HG03135 (cell line): Measurements from ENCODE around the gene DBT.
"Not testable (repeated sequence)": the region's sequence is repeated elsewhere in the genome, so short reads cannot be mapped to it uniquely, and the experiment has no call there.

Experiments
- ATAC-seq: cut with Tn5 transposase; IDR thresholded peaks from one replicate; pipeline ENCODE4 v1.9.1; 2021; ENCODE audit warnings: mild to moderate bottlenecking, moderate library complexity; ENCODE audit not compliant: unreplicated experiment

The DBT gene

DNA sequence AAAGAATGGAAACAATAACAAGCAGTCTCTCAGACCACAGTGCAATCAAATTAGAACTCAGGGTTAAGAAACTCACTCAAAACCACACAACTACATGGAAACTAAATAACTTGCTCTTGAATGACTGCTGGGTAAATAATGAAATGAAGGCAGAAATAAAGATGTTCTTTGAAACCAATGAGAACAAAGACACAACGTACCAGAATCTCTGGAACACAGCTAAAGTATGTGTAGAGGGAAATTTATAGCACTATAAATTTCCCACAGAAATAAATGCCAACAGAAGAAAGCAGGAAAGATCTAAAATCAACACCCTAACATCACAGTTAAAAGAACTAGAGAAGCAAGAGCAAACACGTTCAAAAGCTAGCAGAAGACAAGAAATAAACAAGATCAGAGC, 46.9 kb downstream of the DBT start:
- not testable (repeated sequence) for ATAC-seq

DNA sequence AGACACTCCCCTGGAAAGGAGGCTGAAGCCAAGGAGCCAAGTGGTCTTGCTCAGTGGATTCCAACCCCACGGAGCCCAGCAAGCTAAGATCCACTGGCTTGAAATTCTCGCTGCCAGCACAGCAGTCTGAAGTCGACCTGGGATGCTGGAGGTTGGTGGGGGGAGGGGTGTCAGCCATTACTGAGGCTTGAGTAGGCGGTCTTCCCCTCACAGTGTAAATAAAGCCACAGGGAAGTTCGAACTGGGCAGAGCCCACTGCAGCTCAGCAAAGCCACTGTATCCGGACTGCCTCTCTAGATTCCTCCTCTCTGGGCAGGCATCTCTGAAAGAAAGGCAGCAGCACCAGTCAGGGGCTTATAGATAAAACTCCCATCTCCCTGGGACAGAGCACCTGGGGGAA, 49.6 kb downstream of the DBT start:
- ATAC-seq = not testable (repeated sequence)

DNA sequence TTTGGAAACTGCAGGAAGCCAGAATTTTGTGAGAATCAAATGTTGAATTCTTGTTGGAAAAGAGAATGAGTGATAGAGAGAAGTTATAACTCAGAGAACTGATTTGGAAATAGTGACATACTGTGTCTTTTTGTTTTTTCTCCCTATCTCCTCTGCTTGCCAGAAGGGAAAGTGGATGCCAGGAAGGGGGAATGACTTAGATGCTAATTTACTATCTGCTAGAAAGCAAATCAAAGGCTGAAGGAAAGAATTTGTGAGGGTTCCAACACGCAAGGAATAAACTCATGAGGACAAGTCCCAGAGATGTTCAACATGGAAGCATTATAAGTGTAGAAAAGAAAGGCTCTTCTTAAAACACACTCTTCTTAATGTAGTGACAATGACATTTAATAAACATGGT, 51.0 kb downstream of the DBT start:
- ATAC-seq = no peak

DNA sequence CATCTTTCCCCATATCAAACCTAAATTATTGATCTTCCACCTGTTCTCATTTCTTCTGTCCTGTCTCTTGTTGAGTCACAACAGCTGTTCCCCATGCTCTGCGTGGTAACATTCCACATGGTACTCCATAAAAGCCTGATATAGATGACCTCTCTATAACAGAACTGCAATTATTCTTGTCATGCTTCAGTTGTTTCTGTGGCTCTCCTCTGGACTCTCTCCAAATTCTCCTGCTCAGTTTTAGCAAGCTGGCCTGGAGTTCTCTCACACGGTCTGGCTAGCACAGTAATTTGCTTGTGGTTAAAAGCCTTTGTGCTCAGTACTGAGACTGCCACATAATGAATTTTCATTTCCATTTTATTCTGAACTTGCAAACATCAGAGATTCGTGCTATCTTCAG, 61.0 kb downstream of the DBT start:
- ATAC-seq = no peak

DNA sequence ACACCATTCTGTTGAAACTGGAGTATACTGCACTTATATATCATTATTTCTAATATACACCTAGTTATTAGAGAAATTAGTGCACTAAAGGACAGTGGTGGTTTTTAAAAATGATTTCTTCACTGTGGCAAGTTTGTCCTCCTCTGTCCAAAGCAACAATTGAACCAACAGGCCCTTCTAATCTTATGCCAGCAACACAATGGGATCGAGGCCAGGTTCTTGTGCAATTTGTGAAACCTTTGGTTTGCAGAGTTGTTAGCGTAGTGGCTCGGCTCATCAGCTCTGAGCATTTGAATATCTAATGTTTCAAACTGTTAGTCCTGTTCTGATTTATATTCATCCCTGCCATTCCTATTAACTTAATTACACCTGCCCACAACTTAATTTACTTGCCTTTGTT, 61.7 kb downstream of the DBT start:
- ATAC-seq = no peak

DNA sequence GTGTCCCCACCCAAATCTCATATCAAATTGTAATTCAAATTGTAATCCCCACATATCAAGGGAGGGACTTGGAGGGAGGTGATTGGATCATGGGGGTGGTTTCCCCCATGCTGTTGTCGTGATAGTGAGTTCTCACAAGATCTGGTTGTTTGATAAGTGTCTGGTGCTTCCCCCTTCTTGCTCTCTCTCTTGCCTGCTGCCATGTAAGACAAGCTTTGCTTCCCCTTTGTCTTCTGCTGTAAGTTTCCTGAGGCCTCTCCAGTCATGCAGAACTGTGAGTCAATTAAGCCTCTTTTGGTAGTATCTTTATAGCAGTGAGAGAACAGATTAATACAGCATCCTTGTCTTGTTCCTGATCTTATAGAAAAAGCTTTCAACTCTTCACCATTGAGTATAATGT, 65.1 kb downstream of the DBT start:
- ATAC-seq = peak; percentile 77

DNA sequence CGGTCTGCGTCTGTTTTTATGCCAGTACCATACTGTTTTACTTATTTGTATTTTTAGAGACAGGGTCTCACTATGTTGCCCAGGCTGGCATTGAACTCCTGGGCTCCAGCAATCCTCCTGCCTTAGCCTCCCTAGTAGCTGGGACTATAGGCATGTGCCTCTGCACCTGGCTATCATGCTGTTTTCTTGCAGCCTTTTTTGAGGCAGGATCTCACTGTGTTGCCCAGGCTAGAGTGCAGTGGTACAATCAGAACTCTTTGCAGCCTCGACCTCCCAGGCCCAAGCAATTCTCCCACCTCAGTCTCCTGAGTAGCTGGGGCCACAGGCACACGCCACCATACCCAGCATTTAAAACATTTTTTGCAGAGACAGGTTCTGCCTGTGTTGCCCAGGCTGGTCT, 66.3 kb downstream of the DBT start:
- ATAC-seq = no peak

DNA sequence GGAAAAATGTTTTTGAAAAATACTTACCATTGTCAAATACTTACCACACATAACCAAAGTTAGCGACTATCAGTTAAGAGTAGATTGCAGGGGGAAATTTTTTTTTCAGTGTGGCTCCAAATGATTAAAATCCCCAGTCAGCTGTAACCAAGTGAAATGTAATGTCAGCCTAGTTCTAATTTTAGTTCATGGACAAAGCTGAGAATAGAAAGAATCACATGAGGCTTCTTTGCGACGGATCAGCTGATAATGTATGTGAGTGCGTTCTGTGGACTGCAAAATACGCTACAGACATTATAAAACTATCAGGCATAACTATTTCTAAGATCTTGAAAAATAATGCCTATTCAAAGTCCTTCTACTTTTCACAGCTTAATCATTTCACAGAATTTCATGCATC, 71.5 kb downstream of the DBT start, which contains the start of gene LRRC39:
TSS of gene LRRC39 (minus strand) at position 166 of the 400 bp plus-strand sequence. CDS start 9,740 bp downstream, outside the sequence.
- no peak for ATAC-seq

DNA sequence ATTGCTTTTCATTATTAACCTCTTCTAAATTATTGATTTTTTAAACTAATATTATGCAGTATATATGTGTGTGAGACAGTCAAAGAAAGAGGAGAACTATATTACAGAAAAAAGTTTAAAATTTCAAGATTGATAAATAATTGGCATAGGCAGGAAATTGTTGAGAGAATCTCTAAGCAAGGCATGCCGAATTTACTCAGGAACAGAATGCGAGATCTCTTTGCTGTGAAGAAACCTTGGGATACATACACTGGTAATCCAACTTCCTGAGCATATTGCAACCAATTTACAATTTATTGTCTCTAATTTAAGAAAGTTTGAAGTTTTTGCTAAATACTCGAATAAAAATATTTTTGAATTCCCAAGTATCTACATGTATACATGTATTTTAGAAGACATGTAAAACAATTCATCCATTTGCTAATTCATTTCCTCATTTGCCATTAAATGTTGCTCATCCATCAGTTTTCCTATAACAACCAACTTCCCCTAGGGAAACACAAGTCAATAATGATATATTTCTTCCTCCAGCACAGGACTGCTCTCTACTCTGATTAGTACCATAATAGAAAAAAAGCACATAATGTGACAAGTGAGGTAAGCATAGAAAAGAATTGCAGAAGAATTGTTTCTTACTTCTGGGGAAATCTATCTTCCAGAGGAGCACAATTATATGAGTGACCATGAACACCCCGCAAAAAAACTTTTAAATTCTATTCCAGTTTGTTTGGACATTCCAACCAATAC, 72.2 kb downstream of the DBT start:
- no peak for ATAC-seq

DNA sequence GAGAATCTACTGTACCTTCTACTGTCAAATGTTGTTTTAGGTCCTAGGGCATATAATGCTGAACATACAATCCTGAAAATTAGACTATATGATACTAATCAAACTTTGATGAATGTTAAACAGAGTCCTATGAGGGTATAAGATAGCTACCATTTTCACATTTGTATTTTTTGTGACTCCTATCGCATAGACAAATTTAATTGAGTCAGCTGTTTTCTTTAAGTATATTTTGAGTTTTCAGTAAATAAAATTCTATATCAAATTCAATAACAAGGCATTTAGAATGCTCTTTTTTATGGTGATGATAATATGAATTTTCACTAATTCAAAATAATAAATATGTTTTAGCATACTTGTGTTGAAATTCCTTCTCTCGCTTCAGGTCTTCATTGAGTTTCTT, 81.6 kb downstream of the DBT start:
- no peak for ATAC-seq

DNA sequence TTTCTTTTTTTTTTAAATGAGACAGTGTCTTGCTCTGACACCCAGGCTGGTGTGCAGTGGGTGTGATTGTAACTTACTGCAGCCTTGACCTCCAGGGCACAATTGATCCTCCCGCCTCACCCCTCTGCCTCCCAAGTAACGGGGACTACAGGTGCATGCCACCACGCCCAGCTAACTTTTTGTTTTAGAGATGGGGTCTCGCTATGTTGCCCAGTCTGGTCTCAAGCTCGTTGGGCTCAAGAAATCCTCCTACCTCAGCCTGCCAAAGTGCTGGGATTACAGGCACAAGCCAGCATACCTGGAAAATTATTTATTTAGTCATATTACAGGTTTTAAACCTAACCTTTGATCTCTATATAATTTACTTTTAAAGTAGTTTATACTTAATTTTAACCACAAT, 84.9 kb downstream of the DBT start:
- no peak for ATAC-seq

DNA sequence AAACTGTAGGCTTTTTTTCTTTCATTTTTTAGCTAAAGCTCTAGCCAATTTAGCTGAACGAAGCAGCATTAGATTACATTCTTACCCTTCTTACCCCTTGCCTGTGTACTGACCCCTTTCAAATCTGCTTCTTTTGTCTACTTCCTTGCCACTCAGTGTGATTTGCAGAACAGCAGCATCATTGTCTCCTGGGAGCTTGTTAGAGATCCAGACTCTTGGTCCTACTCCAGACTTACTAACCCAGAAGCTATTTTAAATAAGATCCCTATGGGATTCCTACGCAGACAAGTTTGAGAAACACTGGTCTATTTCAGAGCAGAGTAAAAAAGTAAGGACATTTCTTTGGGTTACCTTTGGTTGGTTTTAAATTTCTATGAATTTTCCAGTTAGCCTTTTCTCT, 85.4 kb downstream of the DBT start:
- ATAC-seq = no peak

DNA sequence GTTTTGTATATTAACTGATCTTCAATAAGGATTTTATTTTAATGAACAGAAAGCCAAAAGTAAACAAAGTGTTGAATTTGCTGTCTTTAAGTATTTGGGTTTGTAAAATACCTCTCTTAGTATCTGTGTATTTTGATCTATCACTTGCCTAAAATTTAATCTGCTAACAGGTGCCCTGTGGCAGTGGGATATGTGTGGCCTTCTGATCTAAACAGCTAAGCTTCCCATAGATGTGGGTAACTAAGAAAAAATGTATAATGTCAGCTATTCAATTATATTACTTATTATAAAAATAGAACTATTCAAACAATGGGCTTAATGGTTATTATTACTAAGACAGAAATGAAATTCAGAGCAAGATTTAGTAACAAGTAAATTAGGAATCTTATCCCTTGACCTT, 86.8 kb downstream of the DBT start:
- ATAC-seq = no peak

DNA sequence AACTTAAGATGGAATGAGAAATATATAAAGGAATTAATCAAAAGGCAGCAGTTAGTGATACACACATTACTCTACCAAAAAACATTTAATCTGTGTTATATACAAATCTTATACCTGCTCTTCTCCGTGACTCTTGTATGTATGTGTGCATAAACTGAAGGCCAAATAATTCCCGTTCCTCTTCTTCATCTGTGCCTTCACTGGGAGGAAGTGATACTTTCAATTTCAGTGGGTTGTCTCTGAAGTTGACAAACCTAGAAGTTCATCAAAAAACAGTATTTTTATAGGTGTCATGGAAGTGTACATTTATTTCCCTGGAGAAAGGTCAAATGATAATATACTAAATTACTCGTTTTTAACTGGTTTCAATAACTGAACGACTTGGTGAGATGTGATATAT, 97.4 kb downstream of the DBT start:
- no peak for ATAC-seq

DNA sequence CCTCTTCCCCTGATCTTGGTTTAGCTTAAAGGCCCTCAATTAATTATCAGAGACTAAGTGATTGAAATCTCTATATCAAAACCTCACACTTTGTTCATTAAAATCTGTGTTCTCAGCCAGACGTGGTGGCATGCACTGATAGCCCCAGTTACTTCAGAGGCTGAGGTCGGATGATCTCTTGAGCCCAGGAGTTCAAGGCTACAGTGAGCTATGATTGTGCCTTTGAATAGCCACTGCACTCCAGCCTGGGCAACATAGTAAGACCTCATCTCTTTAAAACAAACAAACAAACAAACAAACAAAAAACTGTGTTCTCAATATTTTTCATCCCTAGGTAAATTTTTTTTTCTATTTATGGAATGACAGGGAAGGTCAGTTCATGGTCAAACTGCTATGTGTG, 98.0 kb downstream of the DBT start:
- ATAC-seq = no peak

DNA sequence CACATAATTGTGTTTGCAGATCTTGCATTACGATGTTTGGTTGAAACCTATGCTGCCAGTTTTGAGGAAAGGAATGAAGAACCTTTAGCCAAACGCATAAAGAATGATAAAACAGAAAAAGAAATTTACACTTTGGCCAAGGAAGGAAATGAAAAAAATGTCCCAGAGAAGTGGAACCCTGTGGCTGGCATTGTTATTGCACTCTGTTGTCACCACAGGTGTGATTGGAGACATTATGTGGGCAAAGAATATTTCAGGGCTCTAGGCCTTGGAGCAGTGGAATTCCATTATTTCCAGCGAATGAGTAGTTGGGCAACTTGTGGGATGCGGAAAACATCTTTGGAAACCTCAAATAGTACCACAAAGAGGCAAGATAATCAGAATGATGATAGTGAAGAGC, 101.8 kb downstream of the DBT start:
- ATAC-seq = no peak

DNA sequence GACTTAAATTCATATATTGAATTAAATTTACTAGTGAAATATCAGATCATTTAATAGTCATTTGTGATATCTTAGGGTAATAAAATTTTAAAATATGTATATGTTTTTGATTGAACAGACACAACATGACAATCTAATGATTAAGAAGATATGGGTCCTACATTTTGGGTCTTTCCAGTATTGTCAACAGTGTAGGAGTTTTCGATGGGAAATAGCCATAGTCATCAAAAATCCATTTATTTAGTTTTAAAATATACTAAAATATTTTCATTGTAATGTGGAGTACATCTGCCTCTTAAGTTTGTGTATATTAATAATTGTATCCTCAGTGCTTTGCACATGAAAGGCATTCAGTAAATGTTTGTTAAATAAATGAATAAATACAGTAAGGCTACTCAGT, 102.7 kb downstream of the DBT start:
- no peak for ATAC-seq

DNA sequence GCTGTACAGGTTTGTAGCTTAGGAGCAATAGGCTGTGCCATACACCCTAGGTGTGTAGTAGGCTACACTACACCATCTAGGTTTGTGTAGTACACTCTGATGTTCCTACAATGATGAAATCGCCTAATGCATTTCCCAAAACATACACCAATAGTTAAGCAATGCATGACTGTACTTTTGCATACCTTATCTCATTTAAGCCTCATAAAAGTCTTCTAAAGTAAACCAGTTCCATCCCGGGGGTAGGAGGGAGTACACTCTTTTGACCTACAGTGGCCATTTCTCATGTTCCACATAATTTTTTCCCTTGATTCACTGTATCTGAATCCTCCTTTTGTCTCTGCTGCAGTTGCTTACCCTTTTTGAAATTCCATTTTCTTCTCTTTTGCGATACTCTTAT, 104.5 kb downstream of the DBT start:
- ATAC-seq = no peak

DNA sequence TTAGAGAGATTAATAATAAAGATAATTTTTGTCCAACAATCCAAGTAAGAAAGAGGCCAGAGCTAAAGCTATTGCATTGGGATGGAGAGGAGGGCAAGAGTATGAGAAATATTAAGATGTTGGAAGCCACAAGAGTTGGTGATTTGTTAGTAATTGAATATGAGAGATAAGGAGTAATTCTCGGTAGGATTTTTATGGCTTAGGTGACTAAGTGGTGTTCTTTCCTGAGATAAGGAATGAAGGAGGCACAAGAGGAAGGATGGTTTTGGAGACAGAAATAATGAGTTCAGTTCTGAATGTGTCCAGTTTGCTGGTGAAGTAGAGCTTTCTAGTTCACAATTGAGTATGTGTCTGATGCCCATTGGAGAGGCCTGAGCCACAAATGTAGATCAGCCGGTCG, 107.3 kb downstream of the DBT start:
- no peak for ATAC-seq

DNA sequence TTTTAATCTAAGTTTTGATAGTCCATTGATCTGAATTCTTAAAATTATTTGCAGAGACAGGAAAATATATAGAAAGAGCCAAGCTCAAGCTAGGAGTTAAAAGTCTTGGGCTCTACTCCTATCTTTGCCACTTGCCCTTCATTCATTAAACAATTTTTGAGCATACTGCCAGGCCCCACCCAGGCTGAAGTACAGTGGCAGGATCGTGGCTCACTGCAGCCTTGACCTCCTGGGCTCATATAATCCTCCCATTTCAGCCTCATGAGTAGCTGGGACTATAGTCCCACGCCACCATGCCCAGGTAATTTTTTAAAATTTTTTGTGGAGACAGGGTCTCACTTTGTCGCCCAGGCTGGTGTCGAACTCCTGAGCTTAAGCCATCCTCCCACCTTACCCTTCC, 108.4 kb downstream of the DBT start:
- ATAC-seq = no peak

DNA sequence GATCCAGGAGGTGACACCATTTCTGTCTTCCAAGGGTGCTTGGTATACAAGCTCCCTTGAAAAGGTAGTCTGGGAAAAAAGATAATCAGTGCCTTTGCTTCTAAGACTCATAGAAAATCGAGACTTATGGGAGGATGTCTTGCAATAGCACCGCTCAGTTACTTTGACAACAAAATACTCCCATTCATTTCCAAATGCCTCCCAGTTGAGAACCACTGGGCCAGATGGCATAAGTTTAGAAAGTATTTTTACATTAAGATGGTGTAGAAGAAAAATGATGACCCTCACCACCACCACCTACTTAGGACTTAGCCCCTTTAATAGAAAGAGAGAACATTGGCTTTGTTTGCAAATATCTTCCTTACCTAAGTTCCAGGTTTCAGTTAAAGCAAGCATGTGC, 112.0 kb downstream of the DBT start:
- no peak for ATAC-seq
